ENCODE data around the gene RPS19. TPM values are rescaled to one million over a fixed set of nuclear protein-coding genes. Genes with fewer than 3 reads are reported as not detected.
A peak's percentile ranks its signal among the peaks of the same experiment; 100 is the strongest.

Gene RPS19
- total RNA-seq, 1 donor from 2014 or later = 1,837 TPM

DNA sequence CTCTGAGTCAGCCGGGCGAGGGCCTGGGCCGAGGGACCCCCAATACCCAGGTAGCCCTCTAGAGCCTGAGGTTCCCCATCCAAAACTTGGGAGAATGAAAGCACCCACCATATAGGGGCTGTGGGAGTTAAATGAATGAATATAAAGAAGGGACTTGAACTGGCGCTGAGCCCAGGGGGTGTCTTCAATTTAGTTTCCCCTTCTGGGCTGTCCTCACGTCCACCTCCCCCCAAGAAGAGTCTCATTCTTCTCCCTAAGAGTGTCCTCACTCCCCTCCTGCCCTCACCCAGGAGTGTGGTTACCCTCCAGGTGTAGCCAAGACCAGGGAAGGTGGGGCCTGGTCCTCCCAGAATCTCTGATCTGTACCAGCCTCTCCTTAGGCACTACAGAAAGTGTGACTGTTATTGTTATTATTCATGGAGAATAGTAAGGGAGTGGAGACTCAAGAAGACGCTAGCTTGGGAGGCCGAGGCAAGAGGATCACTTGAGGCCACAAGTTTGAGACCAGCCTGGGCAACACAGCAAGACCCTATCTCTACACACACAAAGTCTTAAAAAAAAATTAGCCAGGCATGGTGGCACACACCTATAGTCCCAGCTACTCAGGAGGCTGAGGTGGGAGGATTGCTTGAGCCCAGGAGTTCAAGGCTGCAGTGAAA is 19.7 kb downstream of the RPS19 start:
- Mint-ChIP-seq H3K4me1 (ENCODE audit: unreplicated experiment) (peaks cover 11% of the 10 kb centered on the region), H3K4me3 (ENCODE audit: unreplicated experiment) (no peak overlapping the region), H3K36me3 (ENCODE audit: unreplicated experiment) (no peaks in the 10 kb centered on the region), H3K27me3 (ENCODE audit: unreplicated experiment) (no peaks in the 10 kb centered on the region), H3K9me3 (ENCODE audit: unreplicated experiment) (no peaks in the 10 kb centered on the region), H3K27ac (ENCODE audit: unreplicated experiment) (no peak overlapping the region)
- no peak for DNase-seq (ENCODE audit: extremely low spot score, unreplicated experiment)
- TF ChIP-seq CTCF (IDR thresholded peaks at IDR 0.05) = no peak

- DNase-seq (ENCODE audit: extremely low spot score, unreplicated experiment) = no peak
- Mint-ChIP-seq H3K4me1 (ENCODE audit: unreplicated experiment) (peaks cover 15% of the 10 kb centered on the region), H3K27me3 (ENCODE audit: unreplicated experiment) (no peaks in the 10 kb centered on the region), H3K9me3 (ENCODE audit: unreplicated experiment) (no peaks in the 10 kb centered on the region), H3K4me3 (ENCODE audit: unreplicated experiment) (no peak overlapping the region), H3K36me3 (ENCODE audit: unreplicated experiment) (no peaks in the 10 kb centered on the region), H3K27ac (ENCODE audit: unreplicated experiment) (no peak overlapping the region)
- no peak for TF ChIP-seq CTCF (IDR thresholded peaks at IDR 0.05)
Observed at GRCh38 chr19:41880329-41880708, 20.3 kb downstream of the RPS19 start.

- TF ChIP-seq CTCF (IDR thresholded peaks at IDR 0.05) = no peak
- H3K4me3 Mint-ChIP-seq (ENCODE audit: unreplicated experiment) = peak within 1 kb of the TSS; percentile 92
- no peaks in the 10 kb centered on the region for H3K27me3 Mint-ChIP-seq (ENCODE audit: unreplicated experiment)
- H3K4me1 Mint-ChIP-seq (ENCODE audit: unreplicated experiment) = peaks cover 29% of the 10 kb centered on the region
- peak within 1 kb of the TSS; percentile 95 for H3K27ac Mint-ChIP-seq (ENCODE audit: unreplicated experiment)
- H3K36me3 Mint-ChIP-seq (ENCODE audit: unreplicated experiment) = no peaks in the 10 kb centered on the region
- H3K9me3 Mint-ChIP-seq (ENCODE audit: unreplicated experiment) = no peaks in the 10 kb centered on the region
- DNase-seq (ENCODE audit: extremely low spot score, unreplicated experiment) = no peak
Observed at GRCh38 chr19:41882568-41883462, 22.8 kb downstream of the RPS19 start, which contains the start of gene ARHGEF1. TSS of gene ARHGEF1 (plus strand) at chr19:41883184. CDS start at chr19:41888083, 4,899 bp downstream.

DNA sequence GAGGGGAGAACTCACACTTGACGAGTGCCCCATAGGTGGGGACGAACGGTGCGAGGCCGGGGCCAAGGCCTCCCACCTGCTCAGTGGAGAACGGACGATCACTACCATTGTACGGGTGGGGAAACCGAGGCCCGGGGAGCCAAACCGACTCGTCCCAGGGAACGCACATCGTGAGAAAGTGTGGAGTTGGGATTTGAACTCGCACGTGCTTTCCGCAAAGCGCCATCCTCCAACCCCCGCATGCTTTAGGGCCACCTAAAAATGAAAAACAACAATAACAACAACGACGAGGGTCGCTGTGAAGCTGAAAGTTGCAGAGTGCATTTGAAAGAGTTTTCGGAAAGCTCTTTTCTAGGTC is 23.4 kb downstream of the RPS19 start:
- TF ChIP-seq CTCF (IDR thresholded peaks at IDR 0.05) = no peak
- no peaks in the 10 kb centered on the region for H3K36me3 Mint-ChIP-seq (ENCODE audit: unreplicated experiment)
- peak overlapping the region; percentile 95 for H3K27ac Mint-ChIP-seq (ENCODE audit: unreplicated experiment)

More for the DNA sequence above, 23.4 kb downstream of the RPS19 start:
- no peak for DNase-seq (ENCODE audit: extremely low spot score, unreplicated experiment)
- Mint-ChIP-seq H3K9me3 (ENCODE audit: unreplicated experiment) (no peaks in the 10 kb centered on the region), H3K27me3 (ENCODE audit: unreplicated experiment) (no peaks in the 10 kb centered on the region), H3K4me3 (ENCODE audit: unreplicated experiment) (peak overlapping the region; percentile 92), H3K4me1 (ENCODE audit: unreplicated experiment) (peaks cover 29% of the 10 kb centered on the region)
